DND-41 (cell line): Measurements from ENCODE around the gene ZNF609.

Experiments used
- ATAC-seq: fragments of 200-7000 bp; cut with Tn5 transposase; 3 replicates; pipeline ENCODE4 v1.9.1; 2021; ENCODE audit warnings: low read depth; ENCODE audit not compliant: insufficient read depth
- DNase-seq: peaks from one replicate; pipeline ENCODE4 v3.0.0-alpha.2; 2020
- H2AFZ ChIP-seq: 2 replicates; pipeline ENCODE4 v1.6.0; 2012; ENCODE audit warnings: low read depth, low read length
- H3K27ac ChIP-seq: 2 replicates; pipeline ENCODE4 v1.5.1; 2012; ENCODE audit warnings: low read length, inconsistent platforms
- H3K27me3 ChIP-seq: fragments of 200-600 bp; sonication (generic); 2 replicates; pipeline ENCODE4 v1.6.0; 2012; ENCODE audit warnings: low read length, mild to moderate bottlenecking, inconsistent platforms; ENCODE audit not compliant: insufficient read depth, poor library complexity
- H3K36me3 ChIP-seq: 2 replicates; pipeline ENCODE4 v1.5.1; 2012; ENCODE audit warnings: low read length, inconsistent platforms; ENCODE audit not compliant: insufficient read depth
- H3K4me1 ChIP-seq: 2 replicates; pipeline ENCODE4 v1.5.1; 2012; ENCODE audit warnings: mild to moderate bottlenecking, low read length; ENCODE audit not compliant: insufficient read depth
- H3K4me2 ChIP-seq: 2 replicates; pipeline ENCODE4 v1.6.0; 2012; ENCODE audit warnings: mild to moderate bottlenecking, moderate library complexity, low read length, inconsistent platforms; ENCODE audit not compliant: insufficient read depth
- H3K4me3 ChIP-seq, 2 experiments: fragments of 200-600 bp in 1 of 2; shearing (Covaris generic) in 1 of 2; 2 replicates each; pipeline ENCODE4 v1.5.1; 2012 to 2016; ENCODE audit warnings: inconsistent platforms in 2 of 2, low read length in 2 of 2, mild to moderate bottlenecking in 2 of 2, low read depth in 1 of 2, moderate library complexity in 1 of 2
- H3K79me2 ChIP-seq: 2 replicates; pipeline ENCODE4 v1.6.0; 2012; ENCODE audit warnings: low read length, inconsistent platforms; ENCODE audit not compliant: insufficient read depth
- H3K9ac ChIP-seq: 2 replicates; pipeline ENCODE4 v1.6.0; 2012; ENCODE audit warnings: low read depth, mild to moderate bottlenecking, inconsistent platforms, low read length, moderate library complexity
- H3K9me3 ChIP-seq: 2 replicates; pipeline ENCODE4 v1.5.1; 2012; ENCODE audit warnings: low read length, moderate library complexity, mild to moderate bottlenecking, inconsistent platforms; ENCODE audit not compliant: insufficient read depth, severe bottlenecking
- H4K20me1 ChIP-seq: 2 replicates; pipeline ENCODE4 v1.6.0; 2012; ENCODE audit warnings: low read length; ENCODE audit not compliant: insufficient read depth
- EZH2 ChIP-seq: IDR thresholded peaks from 3 replicates; pipeline ENCODE4 v1.6.1; 2012; ENCODE audit warnings: borderline replicate concordance, low read depth, mild to moderate bottlenecking, moderate library complexity, low read length, inconsistent platforms; ENCODE audit not compliant: severe bottlenecking
- TF ChIP-seq, protein P1 (sequence below): IDR thresholded peaks from 2 replicates; pipeline ENCODE4 v1.5.1; 2012; ENCODE audit warnings: borderline replicate concordance, low read length, moderate library complexity, mild to moderate bottlenecking; ENCODE audit not compliant: poor library complexity, severe bottlenecking; ENCODE audit errors: extremely low read depth

Gene ZNF609

DNA sequence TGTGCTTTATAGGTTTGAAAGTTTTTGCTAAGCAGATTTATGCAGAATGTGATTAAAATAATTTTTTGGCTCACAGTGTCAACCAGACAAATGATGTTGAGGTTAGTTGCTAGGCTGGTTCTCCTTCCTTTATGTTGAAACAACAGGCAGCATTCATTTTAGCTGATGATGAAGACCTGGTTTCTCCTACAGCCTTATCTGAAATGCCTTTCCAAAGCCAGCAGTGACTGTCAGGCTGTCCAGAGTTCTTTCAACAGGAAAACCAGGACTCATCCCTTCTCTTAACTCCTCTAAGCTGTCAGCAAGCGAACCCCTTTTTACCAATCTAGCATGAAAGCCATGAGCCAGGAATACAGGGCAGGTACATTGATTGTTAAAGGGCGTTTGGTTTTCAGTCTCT is 84.1 kb downstream of the ZNF609 start:
- no peak for DNase-seq
- Histone ChIP-seq H3K9me3 (no peaks in the 10 kb centered on the region), H3K79me2 (peaks cover 83% of the 10 kb centered on the region), H3K27me3 (no peaks in the 10 kb centered on the region), H3K4me2 (no peak overlapping the region), H4K20me1 (peaks cover 13% of the 10 kb centered on the region; the same call in 1 of the 2 replicates), H3K4me3 (no peak overlapping the region), H3K27ac (no peak overlapping the region), H2AFZ (no peak overlapping the region), H3K9ac (no peak overlapping the region), H3K4me1 (no peaks in the 10 kb centered on the region), H3K36me3 (no peaks in the 10 kb centered on the region)
- TF ChIP-seq, protein P1, sequence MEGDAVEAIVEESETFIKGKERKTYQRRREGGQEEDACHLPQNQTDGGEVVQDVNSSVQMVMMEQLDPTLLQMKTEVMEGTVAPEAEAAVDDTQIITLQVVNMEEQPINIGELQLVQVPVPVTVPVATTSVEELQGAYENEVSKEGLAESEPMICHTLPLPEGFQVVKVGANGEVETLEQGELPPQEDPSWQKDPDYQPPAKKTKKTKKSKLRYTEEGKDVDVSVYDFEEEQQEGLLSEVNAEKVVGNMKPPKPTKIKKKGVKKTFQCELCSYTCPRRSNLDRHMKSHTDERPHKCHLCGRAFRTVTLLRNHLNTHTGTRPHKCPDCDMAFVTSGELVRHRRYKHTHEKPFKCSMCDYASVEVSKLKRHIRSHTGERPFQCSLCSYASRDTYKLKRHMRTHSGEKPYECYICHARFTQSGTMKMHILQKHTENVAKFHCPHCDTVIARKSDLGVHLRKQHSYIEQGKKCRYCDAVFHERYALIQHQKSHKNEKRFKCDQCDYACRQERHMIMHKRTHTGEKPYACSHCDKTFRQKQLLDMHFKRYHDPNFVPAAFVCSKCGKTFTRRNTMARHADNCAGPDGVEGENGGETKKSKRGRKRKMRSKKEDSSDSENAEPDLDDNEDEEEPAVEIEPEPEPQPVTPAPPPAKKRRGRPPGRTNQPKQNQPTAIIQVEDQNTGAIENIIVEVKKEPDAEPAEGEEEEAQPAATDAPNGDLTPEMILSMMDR = no peak
- TF ChIP-seq EZH2 = no peak
- ATAC-seq = no peak

DNA sequence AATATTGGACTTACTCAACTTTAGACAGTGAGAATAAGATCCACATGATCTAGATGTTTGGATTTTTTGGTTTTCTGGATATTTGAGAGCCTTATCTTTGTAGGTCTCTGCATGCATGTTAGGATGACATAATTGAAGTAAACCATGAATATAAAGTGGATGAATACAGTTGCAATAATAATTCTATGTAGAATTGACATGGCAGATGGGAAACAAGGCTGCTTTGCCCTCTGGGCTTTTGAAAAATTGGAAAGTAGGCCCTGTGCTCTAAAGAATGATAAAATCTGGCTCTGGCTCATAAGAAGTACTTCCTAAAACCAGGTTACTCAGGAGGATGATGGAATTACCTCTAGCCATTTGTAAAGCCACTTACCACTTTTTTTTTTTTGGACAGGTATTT is 86.9 kb downstream of the ZNF609 start:
- no peak for TF ChIP-seq EZH2
- TF ChIP-seq, protein P1 = no peak
- Histone ChIP-seq H3K36me3 (no peaks in the 10 kb centered on the region), H3K9ac (no peak overlapping the region), H4K20me1 (peaks cover 13% of the 10 kb centered on the region), H3K27ac (no peak overlapping the region), H3K4me1 (no peaks in the 10 kb centered on the region), H3K79me2 (peaks cover 90% of the 10 kb centered on the region), H3K27me3 (no peaks in the 10 kb centered on the region), H3K9me3 (no peaks in the 10 kb centered on the region), H3K4me3 (no peak overlapping the region), H3K4me2 (no peak overlapping the region), H2AFZ (no peak overlapping the region)
- no peak for ATAC-seq
- DNase-seq = no peak

DNA sequence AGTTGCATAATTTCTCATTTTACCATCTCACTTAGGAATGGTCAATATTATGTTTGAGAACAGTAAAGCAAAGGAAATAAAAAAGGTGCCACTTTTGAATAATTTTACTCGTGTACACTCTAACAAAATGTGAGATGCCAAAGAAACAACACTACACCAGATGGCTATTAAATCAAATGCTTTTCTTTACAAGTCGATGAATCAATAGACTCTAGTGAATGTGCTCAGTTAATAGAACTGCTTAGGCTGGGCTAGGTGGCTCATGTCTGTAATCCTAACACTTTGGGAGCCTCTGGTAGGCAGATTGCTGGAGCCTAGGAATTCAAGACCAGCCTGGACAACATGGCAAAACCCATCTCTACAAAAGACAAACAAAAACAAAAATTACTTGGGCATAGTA is 87.9 kb downstream of the ZNF609 start:
- Histone ChIP-seq H3K79me2 (peaks cover 90% of the 10 kb centered on the region), H2AFZ (no peak overlapping the region), H3K4me1 (no peaks in the 10 kb centered on the region), H3K4me3 (no peak overlapping the region), H4K20me1 (peaks cover 17% of the 10 kb centered on the region), H3K27ac (no peak overlapping the region), H3K9me3 (no peaks in the 10 kb centered on the region), H3K4me2 (no peak overlapping the region), H3K9ac (no peak overlapping the region), H3K36me3 (no peaks in the 10 kb centered on the region), H3K27me3 (no peaks in the 10 kb centered on the region)
- DNase-seq (no peak), ATAC-seq (no peak)
- TF ChIP-seq, protein P1 = no peak
- no peak for TF ChIP-seq EZH2

DNA sequence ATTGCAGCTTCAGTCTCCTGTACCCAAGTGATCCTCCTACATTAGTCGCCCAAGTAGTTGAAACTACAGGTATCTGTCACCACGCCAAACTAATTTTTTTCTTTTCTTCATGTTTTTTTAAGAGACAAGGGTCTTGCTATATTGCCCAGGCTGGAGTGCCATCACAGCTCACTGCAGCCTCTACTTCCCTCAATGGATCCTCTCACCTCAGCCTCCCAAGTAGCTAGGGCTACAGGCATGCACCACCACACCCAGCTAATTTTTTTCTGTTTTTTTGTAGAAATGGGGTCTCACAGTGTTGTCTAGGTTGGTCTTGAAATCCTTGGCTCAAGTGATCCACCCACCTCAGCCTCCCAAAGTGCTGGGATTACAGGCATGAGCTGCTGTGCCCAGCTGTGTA is 89.5 kb downstream of the ZNF609 start:
- no peak for ATAC-seq
- no peak overlapping the region for H2AFZ ChIP-seq
- H3K9ac ChIP-seq = no peak overlapping the region
- H3K4me3 ChIP-seq = no peak overlapping the region
- no peaks in the 10 kb centered on the region for H3K9me3 ChIP-seq
- TF ChIP-seq, protein P1 = no peak
- TF ChIP-seq EZH2 = no peak
- no peak overlapping the region for H3K27ac ChIP-seq
- H3K4me1 ChIP-seq = no peaks in the 10 kb centered on the region
- H3K79me2 ChIP-seq = peaks cover 87% of the 10 kb centered on the region
- no peaks in the 10 kb centered on the region for H3K27me3 ChIP-seq
- no peak overlapping the region for H3K4me2 ChIP-seq
- peaks cover 15% of the 10 kb centered on the region for H4K20me1 ChIP-seq
- no peak for DNase-seq
- no peaks in the 10 kb centered on the region for H3K36me3 ChIP-seq
